Heart left ventricle (tissue), 16 donors: ENCODE measurements around the gene RAD50. TPM values are rescaled to one million over a fixed set of nuclear protein-coding genes. Genes with fewer than 3 reads are reported as not detected.

Experiments
- ATAC-seq, 4 donors: fragments of 200-7000 bp; cut with Tn5 transposase; one replicate each; pipeline ENCODE4 v1.9.1; 2020 to 2022; ENCODE audit warnings: moderate library complexity in 4 of 4, mild to moderate bottlenecking in 3 of 4, moderate number of reproducible peaks in 1 of 4
- DNase-seq, 5 donors: peaks; one replicate each; pipeline ENCODE4 v3.0.0-alpha.2; 2020
- H3K27ac ChIP-seq, 12 donors: fragments of 200-600 bp; sonication (generic) in 4 of 12; one replicate each; pipeline versions ENCODE4 v1.5.0 to v1.8.0; 2016 to 2022; ENCODE audit warnings: mild to moderate bottlenecking in 2 of 12
- H3K27me3 ChIP-seq, 9 donors: fragments of 200-600 bp; sonication (generic) in 2 of 9; one replicate each; pipeline versions ENCODE4 v1.5.1 to v1.8.0; 2016 to 2022; ENCODE audit warnings: mild to moderate bottlenecking in 3 of 9
- H3K36me3 ChIP-seq, 9 donors: fragments of 200-600 bp; sonication (generic) in 2 of 9; one replicate each; pipeline versions ENCODE4 v1.5.0 to v1.8.0; 2018 to 2022; ENCODE audit warnings: mild to moderate bottlenecking in 2 of 9
- H3K4me1 ChIP-seq, 12 donors: fragments of 200-600 bp; sonication (generic) in 4 of 12; one replicate each; pipeline versions ENCODE4 v1.5.0 to v1.8.0; 2016 to 2022; ENCODE audit warnings: mild to moderate bottlenecking in 3 of 12
- H3K4me3 ChIP-seq, 12 donors: fragments of 200-600 bp; sonication (generic) in 4 of 12; one replicate each; pipeline versions ENCODE4 v1.5.0 to v1.8.0; 2017 to 2022; ENCODE audit warnings: mild to moderate bottlenecking in 9 of 12, moderate library complexity in 4 of 12
- H3K9me3 ChIP-seq, 12 donors: fragments of 200-600 bp; sonication (generic) in 4 of 12; one replicate each; pipeline versions ENCODE4 v1.5.0 to v1.8.0; 2016 to 2022; ENCODE audit warnings: mild to moderate bottlenecking in 1 of 12
- CTCF ChIP-seq, 12 donors: fragments of 200-600 bp; sonication (generic) in 4 of 12; IDR thresholded peaks; one replicate each; pipeline versions ENCODE4 v1.5.0 to v1.8.0; 2018 to 2022; ENCODE audit warnings: antibody characterized with exemption in 12 of 12, mild to moderate bottlenecking in 5 of 12
- POLR2A ChIP-seq, 2 donors: fragments of 450-650 bp; IDR thresholded peaks; one replicate each; pipeline ENCODE4 v1.6.1; 2017; ENCODE audit warnings: antibody characterized with exemption in 2 of 2, mild to moderate bottlenecking in 2 of 2, moderate library complexity in 2 of 2
- WGBS, 4 donors: extraction: QIAGEN DNeasy Blood & Tissue Kit in 2 of 4; methylation state at CpG; one replicate each; pipeline versions ENCODE4 v1.1.5 to v1.1.7; 2013 to 2018; 5-methylcytosine and 5-hydroxymethylcytosine counted together
- intact Hi-C, 10 donors: fragments of 100-400 bp; cut with DNase I; formaldehyde crosslinking; loops; one replicate each; pipeline versions ENCODE4 v1.11.1 to v1.14.2; 2022
- polyA plus RNA-seq, 2 donors: library from polyadenylated mRNA; stranded (reverse); fragments of 200-250 nt; gene quantifications; one replicate each; pipeline ENCODE4 v1.2.3, GENCODE V29; 2013
- total RNA-seq, 9 donors: library from RNA; depleted of rRNA in 2 of 9; stranded (reverse); fragments of >200 nt in 2 of 9; fragmentation: NEBNext Ultra II Directional in 3 of 9; extraction: Animal tissue kit (Norgen Biotek cat#: 25700) in 3 of 9; gene quantifications; one replicate each; pipeline versions ENCODE4 v1.1.0 to v1.2.4, GENCODE V29; 2016 to 2023
- donor health status: ischemic (EF 13 %, LVEDD 7.1; RV severe dilation, severe dysfunction).
- donor health status: healthy with polysubstance abuse.
- donor health status: DM: no; HTN: yes; CAD: no.
- donor health status: DM: no; HTN: no; CAD: no.
- donor health status: ischemic (EF 25% LVEDD 6.9; RV normal size, moderate dysfunction).
- donor health status: ischemic (EF 25% LVEDD 5.7; RV mildly dilated, moderate dysfunction).
- donor health status: healthy.
- donor health status: DM: yes; HTN: yes; CAD: no.
- donor health status: ischemic (EF 35%, LVEDD 5.7; RV mildly dilated, moderate dysfunction).
- donor health status: nonischemic (EF 11% LVEDD 7.7; RV severe dilation, severe dysfunction).
- donor health status: DM: yes; HTN: yes; CAD: no.
- donor health status: PGD.
- donor health status: ischemic (EF 29% LVEDD 5.4; RV normal size, mild dysfunction).
- donor health status: nonischemic (EF 23%, LVEDD 6.1; RV moderate dilation, normal function).

The RAD50 gene
- total and polyA plus RNA-seq, 11 donors, result 9.3 to 41.8 (median 32.1) TPM

DNA sequence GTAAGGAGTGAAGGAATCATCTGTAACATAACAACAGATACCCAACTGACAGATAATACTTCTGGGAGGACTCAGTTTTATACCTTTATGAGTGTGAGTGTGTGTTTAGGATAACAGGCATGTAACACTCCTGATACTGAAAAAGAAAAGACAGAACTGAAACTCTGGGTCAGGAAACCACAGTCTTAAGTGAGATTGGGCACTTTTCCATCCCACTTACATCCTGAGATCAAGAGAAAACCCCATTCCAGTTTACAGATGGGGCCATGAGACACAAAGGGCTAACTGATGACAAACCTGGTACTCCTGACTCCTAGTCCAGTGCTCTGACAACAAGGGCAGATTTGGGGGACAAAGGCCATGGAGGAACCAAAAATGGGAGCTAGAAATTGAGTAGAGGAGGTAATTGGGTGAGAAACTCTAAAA, 31.5 kb upstream of the RAD50 start:
- Histone ChIP-seq H3K4me3 (no peak overlapping the region), H3K36me3 (no peaks in the 10 kb centered on the region), H3K27ac (no peak overlapping the region), H3K9me3 (peaks cover 0 to 16% (median 7%) of the 10 kb centered on the region in 12 donors), H3K4me1 (peaks cover 0 to 6% (median 0%) of the 10 kb centered on the region in 12 donors), H3K27me3 (no peaks in the 10 kb centered on the region)
- ATAC-seq (no peak), DNase-seq (no peak)
- no peak for TF ChIP-seq POLR2A (IDR thresholded peaks at IDR 0.05)
- TF ChIP-seq CTCF (IDR thresholded peaks at IDR 0.05), result no peak
- intact Hi-C loops, result loop anchor here in 8 of 10 donors (5.0 to 10.0 kb wide), 5 partner anchors 189 to 299 kb away; partner anchors contain the start of gene SOWAHA (in 2 of the 8)

- H3K27ac ChIP-seq, result no peak overlapping the region
- no peak overlapping the region for H3K4me3 ChIP-seq
- H3K4me1 ChIP-seq, result peaks cover 0 to 6% (median 0%) of the 10 kb centered on the region in 12 donors
- ATAC-seq, result peak; percentile 20 to 83 (median 79)
- intact Hi-C loops, result loop anchor here in 8 of 10 donors (1.0 to 10.0 kb wide), 6 partner anchors 188 to 298 kb away; partner anchors contain the start of gene SOWAHA (in 2 of the 8)
- peaks cover 0 to 5% (median 1%) of the 10 kb centered on the region in 12 donors for H3K9me3 ChIP-seq
- H3K36me3 ChIP-seq, result no peaks in the 10 kb centered on the region
- DNase-seq, result peak in 2 of 5 donors; percentile 17 to 23
- WGBS, 4 donors, result 35 to 43% (median 39%) methylated on average over 7 to 11 of the region's 11 CpGs
- H3K27me3 ChIP-seq, result no peaks in the 10 kb centered on the region
- TF ChIP-seq POLR2A (IDR thresholded peaks at IDR 0.05) (no peak), CTCF (IDR thresholded peaks at IDR 0.05) (peak; percentile 74 to 84 (median 80))
Measured at GRCh38 chr5:132526290-132526973, 30.3 kb upstream of the RAD50 start.

GRCh38 chr5:132526974-132527564, 29.7 kb upstream of the RAD50 start:
- WGBS, 4 donors, result 72 to 78% (median 74%) methylated on average over 8 of the region's 8 CpGs
- Histone ChIP-seq H3K27me3 (no peaks in the 10 kb centered on the region), H3K36me3 (no peaks in the 10 kb centered on the region), H3K4me3 (no peak overlapping the region), H3K9me3 (no peaks in the 10 kb centered on the region), H3K4me1 (peaks cover 0 to 6% (median 0%) of the 10 kb centered on the region in 12 donors), H3K27ac (no peak overlapping the region)
- DNase-seq (no peak), ATAC-seq (peak in 1 of 4 donors; percentile 23)
- intact Hi-C loops, result loop anchor here in 8 of 10 donors (1.0 to 10.0 kb wide), 6 partner anchors 188 to 298 kb away; partner anchors contain the start of gene SOWAHA (in 2 of the 8)
- TF ChIP-seq POLR2A (IDR thresholded peaks at IDR 0.05), result no peak
- TF ChIP-seq CTCF (IDR thresholded peaks at IDR 0.05), result peak in 1 of 12 donors; percentile 2

DNA sequence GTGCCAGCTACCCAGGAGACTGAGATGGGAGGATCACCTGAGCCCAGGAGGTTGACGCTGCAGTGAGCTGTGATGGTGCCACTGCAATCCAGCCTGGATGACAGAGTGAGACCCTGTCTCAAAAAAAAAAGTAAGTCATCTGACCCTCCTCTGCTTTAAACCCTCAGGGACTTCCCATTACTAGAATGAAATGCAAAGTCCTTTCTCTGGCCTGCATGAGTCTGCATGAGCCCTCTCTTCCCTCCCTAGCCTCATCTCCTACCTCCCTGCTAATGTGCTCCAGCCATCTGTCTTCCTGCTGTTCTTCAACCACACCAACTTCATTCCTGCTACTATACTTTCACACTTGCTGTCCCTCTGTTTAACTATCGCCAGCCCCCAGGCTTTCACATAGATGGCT, 28.8 kb upstream of the RAD50 start:
- intact Hi-C loops, result loop anchor here in 8 of 10 donors (5.0 to 10.0 kb wide), 5 partner anchors 187 to 297 kb away; partner anchors contain the start of gene SOWAHA (in 2 of the 8)
- TF ChIP-seq POLR2A (IDR thresholded peaks at IDR 0.05) (no peak), CTCF (IDR thresholded peaks at IDR 0.05) (no peak)
- Histone ChIP-seq H3K4me3 (no peak overlapping the region), H3K4me1 (peaks cover 0 to 6% (median 0%) of the 10 kb centered on the region in 12 donors), H3K27me3 (no peaks in the 10 kb centered on the region), H3K27ac (no peak overlapping the region), H3K9me3 (no peaks in the 10 kb centered on the region), H3K36me3 (no peaks in the 10 kb centered on the region)
- ATAC-seq, result no peak
- 92 to 96% (median 94%) methylated on average over 2 of the region's 2 CpGs for WGBS, 4 donors
- no peak for DNase-seq
